CD4-positive, alpha-beta memory T cell (primary cell): ENCODE results near the gene ATP8A2. TPM values are rescaled to one million over a fixed set of nuclear protein-coding genes. Genes with fewer than 3 reads are reported as not detected.

Source experiments
- CTCF ChIA-PET: fragments of 350-600 bp; sonication (Branson Sonifier 250); formaldehyde crosslinking; loops from one replicate; lab custom pipeline; 2021; ENCODE audit warnings: inconsistent platforms; ENCODE audit not compliant: partially characterized antibody; lab: Charles Lee
- POLR2A ChIA-PET: fragments of 350-600 bp; sonication (Branson Sonifier 250); formaldehyde crosslinking; loops from one replicate; lab custom pipeline; 2021; ENCODE audit not compliant: partially characterized antibody; lab: Charles Lee
- DNase-seq, 5 donors: peaks; one replicate each; pipeline versions ENCODE4 v3.0.0 to v3.0.0-alpha.2; 2020 to 2022; ENCODE audit warnings: mixed read lengths in 1 of 5
- H3K27ac ChIP-seq: one replicate; pipeline ENCODE4 v1.7.0; 2013; ENCODE audit warnings: low read depth, low read length
- H3K27me3 ChIP-seq: 2 replicates; pipeline ENCODE4 v1.7.0; 2013; ENCODE audit warnings: mild to moderate bottlenecking, low read length, moderate library complexity; ENCODE audit not compliant: insufficient read depth
- H3K36me3 ChIP-seq: 2 replicates; pipeline ENCODE4 v1.7.0; 2013; ENCODE audit warnings: mild to moderate bottlenecking, low read length, moderate library complexity; ENCODE audit not compliant: insufficient read depth
- H3K4me1 ChIP-seq: 2 replicates; pipeline ENCODE4 v1.7.0; 2013; ENCODE audit warnings: mild to moderate bottlenecking, low read length, moderate library complexity; ENCODE audit not compliant: insufficient read depth
- H3K4me3 ChIP-seq, 2 donors: one replicate each; pipeline ENCODE4 v1.7.0; 2013; ENCODE audit warnings: low read length in 2 of 2, mild to moderate bottlenecking in 1 of 2
- H3K9me3 ChIP-seq, 2 donors: one replicate each; pipeline ENCODE4 v1.7.0; 2013; ENCODE audit warnings: low read length in 2 of 2, control low read depth in 1 of 2; ENCODE audit not compliant: control insufficient read depth in 1 of 2
- H3K27ac Mint-ChIP-seq, 7 donors: one replicate each; pipeline ENCODE4 v1.8.0; 2020 to 2021; ENCODE audit warnings: mixed read lengths in 7 of 7, mild to moderate bottlenecking in 6 of 7, inconsistent platforms in 3 of 7, moderate library complexity in 3 of 7
- H3K27me3 Mint-ChIP-seq, 2 donors: one replicate each; pipeline ENCODE4 v1.8.0; 2020 to 2021; ENCODE audit warnings: mixed read lengths in 2 of 2
- H3K36me3 Mint-ChIP-seq, 2 donors: one replicate each; pipeline ENCODE4 v1.8.0; 2020 to 2021; ENCODE audit warnings: mixed read lengths in 2 of 2, inconsistent platforms in 1 of 2, mild to moderate bottlenecking in 1 of 2
- H3K4me1 Mint-ChIP-seq, 4 donors: one replicate each; pipeline ENCODE4 v1.8.0; 2020 to 2021; ENCODE audit warnings: mixed read lengths in 4 of 4, mild to moderate bottlenecking in 1 of 4
- H3K4me3 Mint-ChIP-seq, 8 donors: one replicate each; pipeline ENCODE4 v1.8.0; 2020 to 2021; ENCODE audit warnings: mixed read lengths in 8 of 8, mild to moderate bottlenecking in 7 of 8, moderate library complexity in 6 of 8, inconsistent platforms in 3 of 8
- H3K9me3 Mint-ChIP-seq, 8 donors: one replicate each; pipeline ENCODE4 v1.8.0; 2020 to 2021; ENCODE audit warnings: mixed read lengths in 8 of 8, mild to moderate bottlenecking in 5 of 8, inconsistent platforms in 3 of 8, moderate library complexity in 1 of 8
- intact Hi-C: fragments of 100-400 bp; cut with micrococcal nuclease; formaldehyde crosslinking; loops from one replicate; pipeline ENCODE4 v1.15.1; 2023
- polyA plus RNA-seq, 2 donors: library from polyadenylated mRNA; unstranded; fragments of 300-500 nt; fragmentation: Illumina TruSeq; gene quantifications; one replicate each; pipeline ENCODE4 v1.2.3, GENCODE V29; 2021
- total RNA-seq, 2 experiments: library from RNA; stranded (reverse); gene quantifications; one replicate each; pipeline ENCODE4 v1.2.3, GENCODE V29; 2021

The ATP8A2 gene
- total and polyA plus RNA-seq, 4 experiments from 2014 or later, result 0.36 to 0.93 (median 0.67) TPM

GRCh38 chr13:25739376-25739775 is 367.6 kb downstream of the ATP8A2 start:
- Histone ChIP-seq H3K9me3 (no peaks in the 10 kb centered on the region), H3K27me3 (no peaks in the 10 kb centered on the region), H3K27ac (no peak overlapping the region), H3K36me3 (no peaks in the 10 kb centered on the region), H3K4me1 (peaks cover 8% of the 10 kb centered on the region), H3K4me3 (no peak overlapping the region)
- Mint-ChIP-seq H3K27me3 (peaks cover 2 to 6% of the 10 kb centered on the region in 2 donors), H3K36me3 (no peaks in the 10 kb centered on the region), H3K4me1 (peaks cover 2 to 14% (median 6%) of the 10 kb centered on the region in 4 donors), H3K4me3 (no peak overlapping the region), H3K9me3 (peaks cover 0 to 3% (median 0%) of the 10 kb centered on the region in 8 donors), H3K27ac (no peak overlapping the region)
- intact Hi-C loops, result no loop called here
- CTCF ChIA-PET, result no interaction called here
- no peak for DNase-seq
- POLR2A ChIA-PET, result no interaction called here

DNA sequence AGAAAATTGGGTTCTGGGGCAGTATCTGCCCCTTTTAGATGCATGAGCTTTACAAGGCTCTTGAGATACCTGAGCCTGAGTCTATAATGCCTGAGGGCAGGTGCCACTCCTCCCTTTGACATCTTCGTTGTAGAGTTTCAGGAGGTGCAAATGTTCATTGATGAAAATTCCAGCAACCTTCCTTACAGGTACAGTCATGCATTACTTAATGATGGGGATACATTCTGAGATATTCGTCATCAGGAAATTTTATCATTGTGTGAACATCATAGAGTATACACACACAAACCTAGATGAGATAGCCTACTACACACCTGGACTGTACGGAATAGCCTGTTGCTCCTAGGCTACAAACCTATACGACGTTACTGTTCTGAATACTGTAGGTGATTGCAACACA is 370.0 kb downstream of the ATP8A2 start:
- Histone ChIP-seq H3K36me3 (no peaks in the 10 kb centered on the region), H3K27me3 (no peaks in the 10 kb centered on the region), H3K4me1 (peaks cover 8% of the 10 kb centered on the region), H3K27ac (no peak overlapping the region), H3K9me3 (no peaks in the 10 kb centered on the region), H3K4me3 (no peak overlapping the region)
- Mint-ChIP-seq H3K4me3 (no peak overlapping the region), H3K27me3 (peaks cover 0 to 6% of the 10 kb centered on the region in 2 donors), H3K9me3 (peaks cover 0 to 3% (median 0%) of the 10 kb centered on the region in 8 donors), H3K4me1 (peaks cover 2 to 10% (median 6%) of the 10 kb centered on the region in 4 donors), H3K27ac (no peak overlapping the region), H3K36me3 (no peaks in the 10 kb centered on the region)
- CTCF ChIA-PET, result interaction anchor here (1.4 kb wide), 1 partner anchor 11 kb away, joined by 4 read pairs; no protein-coding TSS in a partner anchor
- no peak for DNase-seq
- intact Hi-C loops, result no loop called here
- POLR2A ChIA-PET, result no interaction called here

GRCh38 chr13:25742220-25742619 is 370.4 kb downstream of the ATP8A2 start:
- Mint-ChIP-seq H3K9me3 (peaks cover 0 to 3% (median 0%) of the 10 kb centered on the region in 8 donors), H3K36me3 (no peaks in the 10 kb centered on the region), H3K4me1 (peaks cover 2 to 8% (median 6%) of the 10 kb centered on the region in 4 donors), H3K27ac (no peak overlapping the region), H3K4me3 (no peak overlapping the region), H3K27me3 (peaks cover 0 to 6% of the 10 kb centered on the region in 2 donors)
- Histone ChIP-seq H3K27me3 (no peaks in the 10 kb centered on the region), H3K27ac (no peak overlapping the region), H3K4me1 (peaks cover 8% of the 10 kb centered on the region), H3K4me3 (no peak overlapping the region), H3K36me3 (no peaks in the 10 kb centered on the region), H3K9me3 (no peaks in the 10 kb centered on the region)
- DNase-seq, result no peak
- CTCF ChIA-PET, result interaction anchor here (0.7 kb wide), 1 partner anchor 24 kb away, joined by 3 read pairs; no protein-coding TSS in a partner anchor
- intact Hi-C loops, result no loop called here
- POLR2A ChIA-PET, result no interaction called here

DNA sequence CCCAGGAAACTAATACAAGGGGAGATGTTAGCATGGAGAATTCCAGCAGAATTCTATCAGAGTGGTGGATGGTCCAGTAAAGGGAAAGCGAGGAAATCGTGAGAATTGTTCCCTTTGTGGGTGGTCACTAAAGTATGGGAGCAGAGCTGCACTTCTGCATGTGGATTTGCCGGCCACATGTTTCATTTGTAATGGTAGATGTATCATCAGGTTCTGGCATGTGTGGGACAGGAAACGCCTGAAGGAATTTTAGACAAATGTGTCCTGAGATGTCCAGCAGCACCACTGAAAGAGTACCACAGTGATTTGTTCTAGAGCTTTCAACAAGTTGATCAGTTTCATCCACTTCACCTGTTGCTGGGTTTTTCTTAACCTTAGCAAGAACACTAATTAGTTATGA is 371.6 kb downstream of the ATP8A2 start:
- intact Hi-C loops, result no loop called here
- POLR2A ChIA-PET, result no interaction called here
- Histone ChIP-seq H3K27ac (no peak overlapping the region), H3K4me1 (peaks cover 2% of the 10 kb centered on the region), H3K27me3 (no peaks in the 10 kb centered on the region), H3K9me3 (no peaks in the 10 kb centered on the region), H3K36me3 (no peaks in the 10 kb centered on the region), H3K4me3 (no peak overlapping the region)
- no peak for DNase-seq
- Mint-ChIP-seq H3K9me3 (peaks cover 0 to 3% (median 0%) of the 10 kb centered on the region in 8 donors), H3K27me3 (peaks cover 0 to 6% of the 10 kb centered on the region in 2 donors), H3K36me3 (no peaks in the 10 kb centered on the region), H3K4me1 (peaks cover 0 to 1% (median under 1%) of the 10 kb centered on the region in 4 donors), H3K4me3 (no peak overlapping the region), H3K27ac (no peak overlapping the region)
- CTCF ChIA-PET, result no interaction called here

DNA sequence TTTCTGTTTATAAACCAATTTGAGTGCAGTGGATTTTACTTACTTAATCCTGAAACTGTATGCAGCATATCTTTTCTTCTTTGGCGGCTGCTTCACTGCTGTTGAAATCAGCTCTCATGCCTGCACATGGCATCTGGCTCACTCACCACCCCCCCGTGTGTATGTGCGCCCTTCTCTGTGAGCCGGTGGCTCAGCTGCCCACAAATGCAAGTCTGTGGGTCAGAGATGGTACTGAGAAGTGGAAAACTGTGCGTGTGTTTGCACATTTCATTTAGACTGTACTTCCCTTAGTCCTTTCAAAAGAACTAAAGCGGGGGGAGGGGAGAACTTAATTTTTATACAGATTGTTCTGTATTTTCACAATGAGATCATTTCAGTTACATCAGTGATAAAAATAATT is 372.4 kb downstream of the ATP8A2 start:
- no peaks in the 10 kb centered on the region for H3K4me1 Mint-ChIP-seq
- no peak overlapping the region for H3K27ac Mint-ChIP-seq
- POLR2A ChIA-PET, result no interaction called here
- no peaks in the 10 kb centered on the region for H3K36me3 Mint-ChIP-seq
- no peaks in the 10 kb centered on the region for H3K36me3 ChIP-seq
- H3K4me1 ChIP-seq, result no peaks in the 10 kb centered on the region
- H3K27me3 ChIP-seq, result no peaks in the 10 kb centered on the region
- no peak overlapping the region for H3K4me3 Mint-ChIP-seq
- peaks cover 2 to 6% of the 10 kb centered on the region in 2 donors for H3K27me3 Mint-ChIP-seq
- CTCF ChIA-PET, result no interaction called here
- H3K9me3 Mint-ChIP-seq, result peaks cover 0 to 3% (median 0%) of the 10 kb centered on the region in 8 donors
- H3K4me3 ChIP-seq, result no peak overlapping the region
- intact Hi-C loops, result no loop called here
- no peak for DNase-seq
- H3K9me3 ChIP-seq, result no peaks in the 10 kb centered on the region
- no peak overlapping the region for H3K27ac ChIP-seq

DNA sequence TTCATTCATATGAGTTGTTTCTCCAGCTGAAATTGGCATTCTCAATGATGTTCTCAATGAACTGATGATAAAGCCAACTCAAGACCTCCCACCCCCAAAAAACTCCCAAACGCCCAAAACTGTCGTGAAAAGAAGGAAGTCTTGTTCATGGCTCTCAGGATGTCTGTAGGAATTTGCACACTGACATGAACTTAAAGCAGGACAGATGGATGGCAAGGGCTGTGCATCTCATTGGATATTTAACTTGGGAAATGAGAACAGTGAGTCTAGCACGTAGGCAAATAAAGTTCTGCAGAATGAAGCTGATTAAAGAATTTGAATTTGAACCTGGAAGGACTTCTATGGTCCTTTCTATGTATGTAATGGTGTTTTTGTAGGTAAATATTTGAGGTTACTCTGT is 374.4 kb downstream of the ATP8A2 start:
- ChIA-PET CTCF (no interaction called here), POLR2A (no interaction called here)
- Histone ChIP-seq H3K9me3 (no peaks in the 10 kb centered on the region), H3K36me3 (no peaks in the 10 kb centered on the region), H3K4me1 (no peaks in the 10 kb centered on the region), H3K27ac (no peak overlapping the region), H3K27me3 (no peaks in the 10 kb centered on the region), H3K4me3 (no peak overlapping the region)
- intact Hi-C loops, result no loop called here
- no peak for DNase-seq
- H3K27me3 Mint-ChIP-seq, result peaks cover 3 to 5% of the 10 kb centered on the region in 2 donors
- H3K36me3 Mint-ChIP-seq, result no peaks in the 10 kb centered on the region
- H3K4me1 Mint-ChIP-seq, result no peaks in the 10 kb centered on the region
- H3K4me3 Mint-ChIP-seq, result no peak overlapping the region
- peak overlapping the region in 1 of 7 donors; percentile 32 for H3K27ac Mint-ChIP-seq
- H3K9me3 Mint-ChIP-seq, result no peaks in the 10 kb centered on the region

DNA sequence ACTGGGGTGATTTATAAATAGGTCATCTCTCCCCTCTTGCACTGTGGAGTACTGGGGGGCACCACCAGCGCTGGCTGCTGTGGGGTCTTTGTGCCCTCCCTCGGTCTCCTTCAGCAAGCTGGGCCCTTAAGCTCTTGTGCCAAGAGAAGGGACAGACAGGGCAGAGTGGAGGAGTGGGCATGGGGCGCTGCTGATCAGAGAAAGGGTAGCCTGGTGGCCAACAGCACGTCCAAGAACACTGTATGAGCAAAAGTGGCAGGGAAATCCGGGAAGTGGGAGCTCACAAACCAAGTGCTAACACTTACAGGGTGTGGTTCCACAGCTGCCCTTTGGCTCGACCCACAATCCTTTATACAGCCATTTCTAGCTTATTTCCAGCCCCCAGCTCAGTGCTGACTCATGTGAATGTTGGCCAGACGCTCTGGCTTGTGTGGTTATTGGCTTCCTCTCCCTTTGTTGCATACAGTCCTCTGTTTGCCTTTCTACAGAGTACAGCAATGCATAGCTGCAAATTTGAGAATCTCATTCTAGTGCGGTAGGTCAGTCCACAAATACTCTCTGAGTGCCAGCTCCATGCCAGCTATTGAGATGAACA is 381.3 kb downstream of the ATP8A2 start:
- no peaks in the 10 kb centered on the region for H3K4me1 ChIP-seq
- no peaks in the 10 kb centered on the region for H3K9me3 ChIP-seq
- H3K4me3 ChIP-seq, result no peak overlapping the region
- H3K9me3 Mint-ChIP-seq, result peaks cover 0 to 2% (median 0%) of the 10 kb centered on the region in 8 donors
- no peak for DNase-seq
- intact Hi-C loops, result no loop called here
- no peak overlapping the region for H3K4me3 Mint-ChIP-seq
- CTCF ChIA-PET, result interaction anchor here (0.8 to 1.1 kb wide), 2 partner anchors 12 to 28 kb away, joined by 3 to 4 read pairs; no protein-coding TSS in a partner anchor
- H3K27ac ChIP-seq, result no peak overlapping the region
- no peaks in the 10 kb centered on the region for H3K27me3 ChIP-seq
- H3K4me1 Mint-ChIP-seq, result peaks cover 0 to 4% (median 1%) of the 10 kb centered on the region in 4 donors
- POLR2A ChIA-PET, result no interaction called here
- no peaks in the 10 kb centered on the region for H3K36me3 ChIP-seq
- no peak overlapping the region for H3K27ac Mint-ChIP-seq
- H3K36me3 Mint-ChIP-seq, result no peaks in the 10 kb centered on the region
- H3K27me3 Mint-ChIP-seq, result peaks cover 0 to 8% of the 10 kb centered on the region in 2 donors
